ENCODE results near the gene UBE3B.

- TF ChIP-seq POLR2A (IDR thresholded peaks at IDR 0.05) (no peak), CTCF (IDR thresholded peaks at IDR 0.05) (no peak)
Observed at GRCh38 chr12:109433618-109434017, 43.8 kb upstream of the UBE3B start.
